Kidney epithelial cell (primary cell): ENCODE measurements around the gene ZNF662. TPM values are rescaled to one million over a fixed set of nuclear protein-coding genes. Genes with fewer than 3 reads are reported as not detected.

Experiments
- DNase-seq: peaks from one replicate; pipeline ENCODE4 v3.0.0-alpha.2; 2010; ENCODE audit warnings: low read depth
- H3K27me3 ChIP-seq: 2 replicates; pipeline ENCODE4 v1.6.0; 2011; ENCODE audit warnings: low read length; ENCODE audit not compliant: control insufficient read depth, insufficient read depth
- H3K36me3 ChIP-seq: 2 replicates; pipeline ENCODE4 v1.5.1; 2011; ENCODE audit warnings: low read length; ENCODE audit not compliant: control insufficient read depth, insufficient read depth
- H3K4me3 ChIP-seq: 2 replicates; pipeline ENCODE4 v1.5.1; 2011; ENCODE audit warnings: low read depth, mild to moderate bottlenecking, control low read depth, low read length
- CTCF ChIP-seq: IDR thresholded peaks from 2 replicates; pipeline ENCODE4 v1.5.1; 2011; ENCODE audit warnings: mild to moderate bottlenecking, moderate library complexity, low read length, control low read depth, inconsistent platforms; ENCODE audit not compliant: insufficient read depth, poor library complexity, severe bottlenecking
- total RNA-seq: library from RNA; depleted of rRNA; stranded (reverse); fragments of >200 nt; gene quantifications from 2 replicates; pipeline ENCODE4 v1.2.3, GENCODE V29; 2015

Gene ZNF662
- total RNA-seq, 1 donor from 2014 or later: 4.1 TPM

GRCh38 chr3:42934910-42935309 is 29.0 kb downstream of the ZNF662 start:
- no peaks in the 10 kb centered on the region for H3K27me3 ChIP-seq
- TF ChIP-seq CTCF: no peak
- no peak overlapping the region for H3K4me3 ChIP-seq
- no peaks in the 10 kb centered on the region for H3K36me3 ChIP-seq
- DNase-seq: no peak

- no peak overlapping the region for H3K4me3 ChIP-seq
- H3K27me3 ChIP-seq: no peaks in the 10 kb centered on the region
- no peaks in the 10 kb centered on the region for H3K36me3 ChIP-seq
- no peak for DNase-seq
- no peak for TF ChIP-seq CTCF
Observed at GRCh38 chr3:42935472-42935871, 29.5 kb downstream of the ZNF662 start.

GRCh38 chr3:42936157-42936981 is 30.4 kb downstream of the ZNF662 start:
- H3K27me3 ChIP-seq: no peaks in the 10 kb centered on the region
- no peak for TF ChIP-seq CTCF
- no peak for DNase-seq
- no peaks in the 10 kb centered on the region for H3K36me3 ChIP-seq
- peak overlapping the region; percentile 44 for H3K4me3 ChIP-seq

GRCh38 chr3:42937334-42937733 is 31.4 kb downstream of the ZNF662 start:
- TF ChIP-seq CTCF: no peak
- Histone ChIP-seq H3K36me3 (no peaks in the 10 kb centered on the region), H3K27me3 (no peaks in the 10 kb centered on the region), H3K4me3 (no peak overlapping the region)
- no peak for DNase-seq

- Histone ChIP-seq H3K36me3 (no peaks in the 10 kb centered on the region), H3K4me3 (no peak overlapping the region), H3K27me3 (no peaks in the 10 kb centered on the region)
- no peak for DNase-seq
- TF ChIP-seq CTCF: no peak
Observed at GRCh38 chr3:42942693-42943092, 36.8 kb downstream of the ZNF662 start.

GRCh38 chr3:42946050-42946449 is 40.1 kb downstream of the ZNF662 start:
- no peak overlapping the region for H3K4me3 ChIP-seq
- H3K27me3 ChIP-seq: no peaks in the 10 kb centered on the region
- H3K36me3 ChIP-seq: no peaks in the 10 kb centered on the region
- DNase-seq: no peak
- no peak for TF ChIP-seq CTCF
